Nephron progenitor cell (in vitro differentiated cells): Measurements from ENCODE around the gene BMP10.

Experiments used
- DNase-seq: peaks from one replicate; pipeline ENCODE4 v3.0.0; 2021
- H3K27ac Mint-ChIP-seq: 2 replicates; pipeline ENCODE4 v1.8.0; 2021; ENCODE audit warnings: mild to moderate bottlenecking, moderate library complexity, mixed read lengths
- H3K27me3 Mint-ChIP-seq: 2 replicates; pipeline ENCODE4 v1.8.0; 2021; ENCODE audit warnings: mild to moderate bottlenecking, low read depth, mixed read lengths; ENCODE audit not compliant: poor library complexity
- H3K36me3 Mint-ChIP-seq: 2 replicates; pipeline ENCODE4 v1.8.0; 2021; ENCODE audit warnings: low read depth, mixed read lengths
- H3K4me1 Mint-ChIP-seq: 2 replicates; pipeline ENCODE4 v1.8.0; 2021; ENCODE audit warnings: mixed read lengths
- H3K4me3 Mint-ChIP-seq: 2 replicates; pipeline ENCODE4 v1.8.0; 2021; ENCODE audit warnings: mild to moderate bottlenecking, moderate library complexity, mixed read lengths
- H3K9me3 Mint-ChIP-seq: 2 replicates; pipeline ENCODE4 v1.8.0; 2021; ENCODE audit warnings: mild to moderate bottlenecking, moderate library complexity, mixed read lengths
- TF ChIP-seq, protein P1 (sequence below): fragments of 200-600 bp; sonication (generic); IDR thresholded peaks from 2 replicates; pipeline ENCODE4 v1.5.0; 2021; ENCODE audit warnings: antibody characterized with exemption

Gene BMP10

DNA sequence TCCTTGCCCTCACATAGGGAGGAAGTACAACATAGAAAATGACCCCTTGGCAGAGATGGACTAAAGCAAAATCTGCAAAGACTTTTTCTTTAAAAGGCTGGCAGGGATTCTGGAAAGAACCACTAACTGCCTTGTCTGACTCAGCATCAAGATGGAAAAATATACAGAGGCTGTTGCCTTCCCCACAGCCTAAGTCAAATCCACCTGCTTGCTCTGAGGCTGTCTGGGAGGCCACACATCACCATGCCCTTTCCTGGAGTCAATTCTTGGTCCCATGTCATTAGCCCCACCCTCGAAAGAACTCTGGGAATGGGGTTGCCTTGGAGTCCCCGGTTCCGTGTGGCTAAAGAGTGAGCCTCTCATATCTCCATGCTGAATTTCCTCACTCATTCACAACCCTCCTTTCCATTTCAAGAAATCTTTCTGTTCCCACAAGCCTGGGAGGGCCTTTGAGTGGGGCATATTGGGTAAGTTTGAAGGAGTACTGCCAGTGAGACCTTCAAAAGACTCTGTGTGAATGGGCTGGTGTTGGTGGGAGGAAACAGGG, 39.4 kb downstream of the BMP10 start:
- Mint-ChIP-seq H3K4me1 (peaks cover 16% of the 10 kb centered on the region), H3K9me3 (no peaks in the 10 kb centered on the region), H3K36me3 (no peaks in the 10 kb centered on the region), H3K27me3 (peaks cover 9% of the 10 kb centered on the region), H3K4me3 (no peak overlapping the region), H3K27ac (no peak overlapping the region)
- TF ChIP-seq, protein P1, sequence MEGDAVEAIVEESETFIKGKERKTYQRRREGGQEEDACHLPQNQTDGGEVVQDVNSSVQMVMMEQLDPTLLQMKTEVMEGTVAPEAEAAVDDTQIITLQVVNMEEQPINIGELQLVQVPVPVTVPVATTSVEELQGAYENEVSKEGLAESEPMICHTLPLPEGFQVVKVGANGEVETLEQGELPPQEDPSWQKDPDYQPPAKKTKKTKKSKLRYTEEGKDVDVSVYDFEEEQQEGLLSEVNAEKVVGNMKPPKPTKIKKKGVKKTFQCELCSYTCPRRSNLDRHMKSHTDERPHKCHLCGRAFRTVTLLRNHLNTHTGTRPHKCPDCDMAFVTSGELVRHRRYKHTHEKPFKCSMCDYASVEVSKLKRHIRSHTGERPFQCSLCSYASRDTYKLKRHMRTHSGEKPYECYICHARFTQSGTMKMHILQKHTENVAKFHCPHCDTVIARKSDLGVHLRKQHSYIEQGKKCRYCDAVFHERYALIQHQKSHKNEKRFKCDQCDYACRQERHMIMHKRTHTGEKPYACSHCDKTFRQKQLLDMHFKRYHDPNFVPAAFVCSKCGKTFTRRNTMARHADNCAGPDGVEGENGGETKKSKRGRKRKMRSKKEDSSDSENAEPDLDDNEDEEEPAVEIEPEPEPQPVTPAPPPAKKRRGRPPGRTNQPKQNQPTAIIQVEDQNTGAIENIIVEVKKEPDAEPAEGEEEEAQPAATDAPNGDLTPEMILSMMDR = no peak
- DNase-seq = no peak

DNA sequence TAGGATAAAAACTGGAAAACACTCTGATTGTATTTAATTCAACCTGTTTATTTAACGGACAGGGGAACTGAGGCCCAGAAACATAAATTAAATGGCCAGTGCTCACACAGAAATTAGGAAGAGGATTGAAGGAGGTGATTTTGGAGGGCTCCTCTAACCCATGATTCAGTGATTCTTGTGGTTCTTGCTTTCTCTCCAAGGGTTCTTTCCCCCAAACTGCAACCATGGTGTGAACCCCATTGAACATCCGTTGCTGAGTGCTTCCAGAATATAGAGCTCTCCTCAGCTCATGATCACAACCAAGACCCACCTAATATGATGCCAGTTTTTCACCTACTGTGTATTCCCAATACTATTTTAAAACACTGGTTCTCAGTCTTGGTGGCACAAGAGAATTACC, 41.4 kb downstream of the BMP10 start:
- H3K27ac Mint-ChIP-seq = no peak overlapping the region
- H3K4me3 Mint-ChIP-seq = no peak overlapping the region
- H3K9me3 Mint-ChIP-seq = no peaks in the 10 kb centered on the region
- peaks cover 5% of the 10 kb centered on the region for H3K36me3 Mint-ChIP-seq
- TF ChIP-seq, protein P1 = no peak
- no peak for DNase-seq
- H3K27me3 Mint-ChIP-seq = peaks cover 7% of the 10 kb centered on the region
- H3K4me1 Mint-ChIP-seq = peaks cover 16% of the 10 kb centered on the region

DNA sequence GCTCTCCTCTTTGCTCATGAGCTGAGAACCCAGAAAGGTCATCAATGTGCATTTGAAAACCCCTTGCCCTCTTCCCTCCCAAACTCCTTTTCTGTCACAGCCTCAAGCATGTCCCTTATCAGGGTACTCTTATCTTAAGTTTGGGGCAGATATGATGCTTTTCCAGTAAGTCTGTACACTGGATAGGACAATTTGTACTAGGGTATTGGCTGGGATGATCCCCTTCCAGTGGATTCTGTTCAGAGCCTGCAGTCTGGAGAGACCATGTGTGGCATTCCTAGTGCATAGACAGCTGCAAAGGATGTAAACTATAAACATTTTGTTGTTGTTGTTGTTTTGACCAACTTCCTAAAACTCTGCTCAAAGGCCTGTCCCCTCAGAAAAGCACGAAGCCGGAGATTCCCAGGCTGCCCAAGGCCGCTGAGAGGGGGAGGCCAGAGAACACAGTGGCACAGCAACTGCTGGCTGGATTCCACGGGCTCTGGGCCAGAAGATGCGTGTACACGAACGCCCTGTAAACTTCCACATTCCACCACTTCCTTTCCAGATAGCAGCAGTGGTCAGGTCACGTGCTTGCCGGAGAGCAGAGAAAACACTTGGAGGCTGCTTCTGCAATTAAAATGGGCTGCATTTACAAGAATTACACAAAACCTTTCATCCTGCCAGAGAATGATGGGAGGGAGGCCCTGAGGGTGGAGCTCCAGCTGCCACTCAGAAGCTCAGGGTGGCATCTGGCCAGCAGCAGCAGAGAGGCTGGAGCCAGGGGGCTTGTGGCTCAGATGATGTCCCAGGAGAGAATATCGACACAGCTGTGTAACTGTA, 42.1 kb downstream of the BMP10 start:
- Mint-ChIP-seq H3K27ac (peak overlapping the region; percentile 43), H3K9me3 (no peaks in the 10 kb centered on the region), H3K4me1 (peaks cover 17% of the 10 kb centered on the region), H3K36me3 (peaks cover 5% of the 10 kb centered on the region), H3K4me3 (no peak overlapping the region), H3K27me3 (peaks cover 7% of the 10 kb centered on the region)
- DNase-seq = peak; percentile 10
- TF ChIP-seq, protein P1 = no peak

DNA sequence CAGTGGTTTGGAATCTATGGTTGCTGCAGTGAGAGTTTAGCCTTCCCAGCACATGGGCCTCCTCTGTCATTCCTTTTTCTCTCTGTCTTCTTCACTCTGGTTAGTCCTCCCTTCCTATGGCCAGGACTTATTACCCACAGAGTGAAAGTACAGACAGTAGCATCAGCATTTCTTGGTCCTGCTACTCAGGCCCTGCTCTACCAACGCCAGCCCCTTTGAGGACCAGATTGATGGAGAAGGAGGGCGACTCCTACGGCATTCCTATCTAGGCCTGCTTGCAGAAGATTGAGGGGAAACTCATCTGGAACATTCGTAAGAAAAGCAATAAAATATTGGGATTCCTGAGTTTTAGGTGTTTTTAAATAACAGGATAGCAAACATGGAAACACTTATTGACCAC, 43.5 kb downstream of the BMP10 start:
- Mint-ChIP-seq H3K36me3 (peaks cover 5% of the 10 kb centered on the region), H3K4me3 (no peak overlapping the region), H3K27me3 (peaks cover 10% of the 10 kb centered on the region), H3K4me1 (peaks cover 27% of the 10 kb centered on the region), H3K9me3 (no peaks in the 10 kb centered on the region), H3K27ac (no peak overlapping the region)
- DNase-seq = no peak
- TF ChIP-seq, protein P1 = no peak

DNA sequence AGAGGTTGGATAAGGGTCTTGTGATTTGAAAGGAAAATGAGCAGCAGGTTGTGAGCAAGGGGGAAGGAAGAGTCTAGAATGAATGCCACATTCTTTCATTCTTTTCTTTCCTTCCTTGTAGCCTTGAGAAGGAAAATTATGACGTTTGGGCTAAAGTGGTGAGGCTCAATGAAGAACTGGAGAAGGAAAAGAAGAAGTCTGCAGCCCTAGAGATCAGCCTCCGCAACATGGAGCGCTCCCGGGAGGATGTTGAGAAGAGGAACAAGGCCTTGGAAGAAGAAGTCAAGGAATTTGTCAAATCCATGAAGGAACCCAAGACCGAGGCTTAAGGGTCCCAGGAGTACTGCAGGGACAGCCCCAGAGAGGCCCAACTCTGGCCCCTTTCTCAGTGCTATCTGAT, 45.3 kb downstream of the BMP10 start:
- H3K4me3 Mint-ChIP-seq = no peak overlapping the region
- H3K9me3 Mint-ChIP-seq = no peaks in the 10 kb centered on the region
- H3K36me3 Mint-ChIP-seq = peaks cover 5% of the 10 kb centered on the region
- peaks cover 21% of the 10 kb centered on the region for H3K4me1 Mint-ChIP-seq
- H3K27ac Mint-ChIP-seq = no peak overlapping the region
- H3K27me3 Mint-ChIP-seq = peaks cover 7% of the 10 kb centered on the region
- TF ChIP-seq, protein P1 = no peak
- DNase-seq = no peak

DNA sequence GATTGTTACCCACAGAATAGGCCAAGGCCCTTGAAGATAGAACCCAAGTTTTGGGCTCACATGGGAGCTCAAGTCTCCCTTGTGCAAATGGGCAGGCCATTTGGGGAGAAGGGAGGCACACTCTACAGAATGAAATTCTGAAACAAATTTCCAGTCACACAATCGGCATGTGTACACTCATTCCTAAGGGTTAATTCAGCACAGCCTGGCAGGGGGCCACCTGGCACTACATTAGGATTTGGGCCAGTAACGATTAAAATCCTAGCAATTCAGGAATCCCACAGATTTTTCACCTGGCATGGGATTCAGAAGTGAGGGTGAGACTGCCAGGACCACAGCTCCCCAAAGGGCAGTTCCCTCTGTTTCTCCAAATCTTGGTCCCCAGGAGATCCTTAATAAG, 46.4 kb downstream of the BMP10 start:
- H3K4me1 Mint-ChIP-seq = peaks cover 21% of the 10 kb centered on the region
- H3K4me3 Mint-ChIP-seq = no peak overlapping the region
- H3K9me3 Mint-ChIP-seq = no peaks in the 10 kb centered on the region
- H3K27me3 Mint-ChIP-seq = peaks cover 11% of the 10 kb centered on the region
- H3K36me3 Mint-ChIP-seq = peaks cover 5% of the 10 kb centered on the region
- TF ChIP-seq, protein P1 = no peak
- DNase-seq = no peak
- H3K27ac Mint-ChIP-seq = no peak overlapping the region
